ENCODE data around the gene MEIKIN.

DNA sequence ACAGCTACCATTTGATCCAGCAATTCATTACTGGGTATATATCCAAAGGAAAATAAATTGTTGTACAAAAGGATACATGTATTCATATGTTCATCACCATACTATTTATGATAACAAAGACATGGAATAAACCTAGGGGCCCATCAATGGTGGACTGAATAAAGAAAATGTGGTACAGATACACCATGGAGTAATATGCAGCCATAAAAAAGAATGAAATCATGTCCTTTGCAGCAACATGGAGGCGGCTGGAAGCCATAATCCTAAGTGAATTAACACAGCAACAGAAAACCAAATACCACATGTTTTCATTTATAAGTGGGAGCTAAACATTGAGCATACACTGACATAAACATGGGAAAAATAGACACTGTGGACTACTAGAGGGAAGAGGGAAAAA lies 185.8 kb downstream of the MEIKIN start:
- TF ChIP-seq, protein P1, sequence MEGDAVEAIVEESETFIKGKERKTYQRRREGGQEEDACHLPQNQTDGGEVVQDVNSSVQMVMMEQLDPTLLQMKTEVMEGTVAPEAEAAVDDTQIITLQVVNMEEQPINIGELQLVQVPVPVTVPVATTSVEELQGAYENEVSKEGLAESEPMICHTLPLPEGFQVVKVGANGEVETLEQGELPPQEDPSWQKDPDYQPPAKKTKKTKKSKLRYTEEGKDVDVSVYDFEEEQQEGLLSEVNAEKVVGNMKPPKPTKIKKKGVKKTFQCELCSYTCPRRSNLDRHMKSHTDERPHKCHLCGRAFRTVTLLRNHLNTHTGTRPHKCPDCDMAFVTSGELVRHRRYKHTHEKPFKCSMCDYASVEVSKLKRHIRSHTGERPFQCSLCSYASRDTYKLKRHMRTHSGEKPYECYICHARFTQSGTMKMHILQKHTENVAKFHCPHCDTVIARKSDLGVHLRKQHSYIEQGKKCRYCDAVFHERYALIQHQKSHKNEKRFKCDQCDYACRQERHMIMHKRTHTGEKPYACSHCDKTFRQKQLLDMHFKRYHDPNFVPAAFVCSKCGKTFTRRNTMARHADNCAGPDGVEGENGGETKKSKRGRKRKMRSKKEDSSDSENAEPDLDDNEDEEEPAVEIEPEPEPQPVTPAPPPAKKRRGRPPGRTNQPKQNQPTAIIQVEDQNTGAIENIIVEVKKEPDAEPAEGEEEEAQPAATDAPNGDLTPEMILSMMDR (IDR thresholded peaks at IDR 0.05; ENCODE audit: control extremely low read depth in 1 of 3, insufficient read depth in 1 of 3, low read depth in 1 of 3, low read length in 3 of 3), result no peak
- TF ChIP-seq RXRA (IDR thresholded peaks at IDR 0.05; ENCODE audit: insufficient read depth, low read depth, low read length) (no peak), HDAC2 (IDR thresholded peaks at IDR 0.05; ENCODE audit: borderline replicate concordance in 1 of 2, low read depth in 2 of 2, low read length in 2 of 2) (no peak), POLR2AphosphoS5 (IDR thresholded peaks at IDR 0.05; ENCODE audit: low read depth, low read length) (no peak), RAD21 (IDR thresholded peaks at IDR 0.05 in 1 of 2, conservative IDR thresholded peaks at IDR 0.05 in 1 of 2; ENCODE audit: low read depth in 2 of 2, low read length in 2 of 2) (no peak), EP300 (IDR thresholded peaks at IDR 0.05; ENCODE audit: borderline replicate concordance in 1 of 2, low read depth in 2 of 2, low read length in 2 of 2) (no peak), POLR2A (IDR thresholded peaks at IDR 0.05; ENCODE audit: control extremely low read depth in 1 of 2, low read depth in 2 of 2, low read length in 2 of 2) (no peak), ASH2L (IDR thresholded peaks at IDR 0.05; ENCODE audit: low read length) (no peak), CREB1 (IDR thresholded peaks at IDR 0.05) (no peak), TAF1 (IDR thresholded peaks at IDR 0.05; ENCODE audit: low read depth, low read length) (no peak), GABPA (IDR thresholded peaks at IDR 0.05; ENCODE audit: borderline replicate concordance, insufficient read depth, low read length) (no peak), CHD7 (IDR thresholded peaks at IDR 0.05; ENCODE audit: insufficient replicate concordance, low read length) (no peak)
